ENCODE results near the gene NEDD8.

Gene NEDD8

GRCh38 chr14:24262821-24263733 lies 30.9 kb upstream of the NEDD8 start, which contains the start of gene TGM1:
Gene TGM1 (minus strand): TSS chr14:24263177. CDS start chr14:24262352, 825 bp downstream.
- DNase-seq: no peak

GRCh38 chr14:24261969-24262327 lies 29.8 kb upstream of the NEDD8 start:
- no peak for DNase-seq

GRCh38 chr14:24261256-24261968 lies 29.2 kb upstream of the NEDD8 start:
- no peak for DNase-seq

GRCh38 chr14:24260780-24261157 lies 28.6 kb upstream of the NEDD8 start:
- DNase-seq: no peak

- DNase-seq: no peak
Observed at GRCh38 chr14:24260026-24260779, 28.0 kb upstream of the NEDD8 start.

- DNase-seq: no peak
Observed at GRCh38 chr14:24259282-24260025, 27.3 kb upstream of the NEDD8 start.

GRCh38 chr14:24258548-24259265 lies 26.5 kb upstream of the NEDD8 start:
- DNase-seq: no peak

- no peak for DNase-seq
Observed at GRCh38 chr14:24258119-24258518, 26.0 kb upstream of the NEDD8 start.

GRCh38 chr14:24256960-24257359 lies 24.8 kb upstream of the NEDD8 start:
- DNase-seq: no peak

GRCh38 chr14:24255931-24256711 lies 24.0 kb upstream of the NEDD8 start:
- no peak for DNase-seq

- DNase-seq: no peak
Observed at GRCh38 chr14:24255438-24255837, 23.3 kb upstream of the NEDD8 start.

GRCh38 chr14:24254630-24255392 lies 22.6 kb upstream of the NEDD8 start:
- DNase-seq: no peak

- no peak for DNase-seq
Observed at GRCh38 chr14:24253936-24254335, 21.8 kb upstream of the NEDD8 start.

- DNase-seq: no peak
Observed at GRCh38 chr14:24252289-24253124, 20.3 kb upstream of the NEDD8 start.

- DNase-seq: no peak
Observed at GRCh38 chr14:24251880-24252288, 19.7 kb upstream of the NEDD8 start.

GRCh38 chr14:24250354-24250753 lies 18.2 kb upstream of the NEDD8 start:
- no peak for DNase-seq

- DNase-seq: no peak
Observed at GRCh38 chr14:24249230-24250021, 17.3 kb upstream of the NEDD8 start.

- DNase-seq: no peak
Observed at GRCh38 chr14:24247422-24247821, 15.3 kb upstream of the NEDD8 start.

Measured in amniotic stem cell (primary cell).